HepG2 (cell line): ENCODE data around the gene NFATC4. TPM values are rescaled to one million over a fixed set of nuclear protein-coding genes. Genes with fewer than 3 reads are reported as not detected.

Experiments used
- ATAC-seq: fragments of 200-7000 bp; cut with Tn5 transposase; 3 replicates; pipeline ENCODE4 v1.9.1; 2020; ENCODE audit warnings: mild to moderate bottlenecking, moderate library complexity
- BruUV-seq: library from RNA; stranded (reverse); fragments of 400-500 nt; replicated peaks from 2 replicates; lab custom pipeline; 2021; lab: Mats Ljungman, UMichigan
- CTCF ChIA-PET: fragments of 300-600 bp; formaldehyde crosslinking; extraction: SDS; loops from one replicate; lab custom pipeline; 2021; ENCODE audit warnings: low total read pairs, inconsistent platforms, low intra/inter-chr PET ratio; lab: Yijun Ruan, JAX
- POLR2A ChIA-PET: fragments of 350-600 bp; sonication (Branson Sonifier 250); formaldehyde crosslinking; loops from one replicate; lab custom pipeline; 2020; ENCODE audit warnings: antibody characterized with exemption, inconsistent platforms; lab: Yijun Ruan, JAX
- DNase-seq: peaks from one replicate; pipeline ENCODE4 v3.0.0-alpha.2; 2015; ENCODE audit warnings: low spot score
- FAIRE-seq: peaks from 3 replicates; lab custom pipeline; 2011; peaks lifted over from hg19 to GRCh38; lab: Jason Lieb, UNC
- H2AFZ ChIP-seq: one replicate; pipeline ENCODE4 v1.6.1; 2011; ENCODE audit warnings: low read length, inconsistent platforms
- H3K27ac ChIP-seq: fragments of 300-600 bp; 3 replicates; pipeline ENCODE4 v1.8.0; 2011; ENCODE audit warnings: mixed run types, mild to moderate bottlenecking, mixed read lengths, low read length, inconsistent platforms; ENCODE audit not compliant: insufficient read depth; ENCODE audit errors: extremely low read length
- H3K27me3 ChIP-seq, 2 experiments: fragments of 200-600 bp in 1 of 2; 2 replicates in 1 of 2; 3 replicates in 1 of 2; pipeline versions ENCODE4 v1.6.0 to v1.8.0; 2011; ENCODE audit warnings: low read length in 2 of 2, mild to moderate bottlenecking in 2 of 2, moderate library complexity in 2 of 2, inconsistent platforms in 1 of 2; ENCODE audit not compliant: insufficient read depth in 2 of 2, control insufficient read depth in 1 of 2
- H3K36me3 ChIP-seq, 2 experiments: fragments of 200-600 bp in 1 of 2; replicated peaks in 1 of 2; 2 replicates in 1 of 2; 3 replicates in 1 of 2; pipeline versions ENCODE4 v1.5.1 to v1.8.0; 2011; ENCODE audit warnings: low read length in 2 of 2, inconsistent platforms in 1 of 2; ENCODE audit not compliant: insufficient read depth in 2 of 2, control insufficient read depth in 1 of 2
- H3K4me1 ChIP-seq: 2 replicates; pipeline ENCODE4 v1.5.1; 2012; ENCODE audit warnings: low read length, inconsistent platforms; ENCODE audit not compliant: insufficient read depth
- H3K4me2 ChIP-seq: 2 replicates; pipeline ENCODE4 v1.6.0; 2011; ENCODE audit warnings: low read depth, low read length, inconsistent platforms
- H3K4me3 ChIP-seq, 3 experiments: fragments of 200-600 bp in 1 of 3; sonication (generic), shearing (Covaris generic) in 1 of 3; replicated peaks in 1 of 3; 2 replicates each; pipeline ENCODE4 v1.5.1; 2011 to 2016; ENCODE audit warnings: low read length in 3 of 3, inconsistent platforms in 2 of 3, low read depth in 2 of 3, mild to moderate bottlenecking in 2 of 3, control low read depth in 1 of 3, mixed read lengths in 1 of 3; ENCODE audit not compliant: insufficient read depth in 1 of 3
- H3K79me2 ChIP-seq: one replicate; pipeline ENCODE4 v1.6.1; 2011; ENCODE audit warnings: low read length, inconsistent platforms; ENCODE audit not compliant: insufficient read depth
- H3K9ac ChIP-seq: 2 replicates; pipeline ENCODE4 v1.6.0; 2011; ENCODE audit warnings: mild to moderate bottlenecking, low read depth, low read length, inconsistent platforms; ENCODE audit not compliant: insufficient read depth
- H3K9me3 ChIP-seq: 2 replicates; pipeline ENCODE4 v1.5.1; 2012; ENCODE audit warnings: mild to moderate bottlenecking, low read length
- H4K20me1 ChIP-seq: 2 replicates; pipeline ENCODE4 v1.6.0; 2011; ENCODE audit warnings: inconsistent platforms, mild to moderate bottlenecking, low read length, moderate library complexity; ENCODE audit not compliant: insufficient read depth
- ZFP90 ChIP-seq: sonication (generic); formaldehyde crosslinking; IDR thresholded peaks from 2 replicates; pipeline ENCODE4 v1.8.0; 2022; ENCODE audit warnings: missing genetic modification reagents, mild to moderate bottlenecking, inconsistent platforms, borderline replicate concordance
- ZNF652 ChIP-seq: IDR thresholded peaks from 2 replicates; pipeline ENCODE4 v1.6.1; 2016; ENCODE audit warnings: low read depth, borderline replicate concordance
- WGBS: methylation state at CpG from one replicate; pipeline ENCODE4 v1.1.6; 2017; ENCODE audit warnings: low lambda C conversion rate; 5-methylcytosine and 5-hydroxymethylcytosine counted together
- in situ Hi-C: cut with HindIII; loops from 2 replicates; pipeline ENCODE4 v1.10.0; 2017; ENCODE audit warnings: low pct_unique_long_range_greater_than_20kb; ENCODE audit not compliant: extremely low pct_ligation_motif_present
- intact Hi-C: fragments of 100-400 bp; cut with micrococcal nuclease; formaldehyde crosslinking; loops from one replicate; pipeline ENCODE4 v1.10.0; 2022; ENCODE audit not compliant: unreplicated experiment
- polyA plus RNA-seq, 8 experiments: library from polyadenylated mRNA; depleted of rRNA in 3 of 8; stranded (reverse) in 7 of 8; unstranded in 1 of 8; fragments of >200 nt; fragmentation: Illumina TruSeq in 4 of 8; extraction: Trizol in 4 of 8; gene quantifications; 2 replicates each; pipeline versions ENCODE4 v1.2.1 to v1.2.3, GENCODE V29; 2011 to 2016; ENCODE audit warnings: low read depth in 4 of 8, missing spikeins in 1 of 8, mixed read lengths in 1 of 8; ENCODE audit not compliant: insufficient read depth in 1 of 8
- total RNA-seq, 5 experiments: library from RNA; depleted of rRNA; stranded (reverse); fragments of >200 nt; fragmentation: Illumina TruSeq; extraction: Trizol; gene quantifications; 2 replicates each; pipeline ENCODE4 v1.2.3, GENCODE V29; 2016; ENCODE audit warnings: low read depth in 1 of 5
- TF ChIP-seq, protein P1 (sequence below): sonication (generic); formaldehyde crosslinking; IDR thresholded peaks from 2 replicates; pipeline ENCODE4 v1.4.0; 2020; ENCODE audit warnings: missing genetic modification reagents

NFATC4 gene
- total and polyA plus RNA-seq, 2 of the 13 experiments (the other 11 are each of a cell fraction or from before 2014, with no cell fraction given) = 0.04 to 0.15 TPM

DNA sequence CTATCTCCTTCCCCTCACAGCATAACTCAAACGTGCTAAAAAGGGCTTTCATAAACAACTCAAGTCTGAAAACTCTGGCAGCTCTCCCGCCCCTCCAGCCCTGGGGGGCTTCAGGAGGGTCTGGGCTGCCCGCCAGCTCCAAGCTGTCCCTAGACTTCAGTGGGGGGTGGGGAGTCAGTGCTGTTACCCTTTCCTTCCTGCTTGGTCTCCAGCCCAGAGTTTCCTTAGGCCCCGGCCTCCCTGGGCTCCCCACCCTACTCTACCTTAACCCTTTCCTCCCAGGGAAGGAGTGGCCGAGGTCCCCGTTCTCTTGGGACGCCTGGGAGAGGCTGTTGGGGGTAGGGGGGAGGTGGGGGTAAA lies 30.3 kb downstream of the NFATC4 start:
- intact Hi-C loops (loop anchor here (2.0 kb wide), 1 partner anchor 33 kb away; no protein-coding TSS in a partner anchor), in situ Hi-C loops (no loop called here)
- no peak for DNase-seq
- H3K4me3 ChIP-seq = peak overlapping the region; percentile 12 to 74 (median 62); a peak in 4 of 6 replicates
- H3K27ac ChIP-seq = no peak overlapping the region
- H3K27me3 ChIP-seq = peaks cover 15 to 62% of the 10 kb centered on the region in 2 experiments
- no peaks in the 10 kb centered on the region for H3K9me3 ChIP-seq
- H2AFZ ChIP-seq = peak overlapping the region; percentile 0
- TF ChIP-seq ZFP90 (CRISPR knock-in tag) (no peak), ZNF652 (CRISPR knock-in tag) (peak; percentile 91)
- TF ChIP-seq, protein P1, sequence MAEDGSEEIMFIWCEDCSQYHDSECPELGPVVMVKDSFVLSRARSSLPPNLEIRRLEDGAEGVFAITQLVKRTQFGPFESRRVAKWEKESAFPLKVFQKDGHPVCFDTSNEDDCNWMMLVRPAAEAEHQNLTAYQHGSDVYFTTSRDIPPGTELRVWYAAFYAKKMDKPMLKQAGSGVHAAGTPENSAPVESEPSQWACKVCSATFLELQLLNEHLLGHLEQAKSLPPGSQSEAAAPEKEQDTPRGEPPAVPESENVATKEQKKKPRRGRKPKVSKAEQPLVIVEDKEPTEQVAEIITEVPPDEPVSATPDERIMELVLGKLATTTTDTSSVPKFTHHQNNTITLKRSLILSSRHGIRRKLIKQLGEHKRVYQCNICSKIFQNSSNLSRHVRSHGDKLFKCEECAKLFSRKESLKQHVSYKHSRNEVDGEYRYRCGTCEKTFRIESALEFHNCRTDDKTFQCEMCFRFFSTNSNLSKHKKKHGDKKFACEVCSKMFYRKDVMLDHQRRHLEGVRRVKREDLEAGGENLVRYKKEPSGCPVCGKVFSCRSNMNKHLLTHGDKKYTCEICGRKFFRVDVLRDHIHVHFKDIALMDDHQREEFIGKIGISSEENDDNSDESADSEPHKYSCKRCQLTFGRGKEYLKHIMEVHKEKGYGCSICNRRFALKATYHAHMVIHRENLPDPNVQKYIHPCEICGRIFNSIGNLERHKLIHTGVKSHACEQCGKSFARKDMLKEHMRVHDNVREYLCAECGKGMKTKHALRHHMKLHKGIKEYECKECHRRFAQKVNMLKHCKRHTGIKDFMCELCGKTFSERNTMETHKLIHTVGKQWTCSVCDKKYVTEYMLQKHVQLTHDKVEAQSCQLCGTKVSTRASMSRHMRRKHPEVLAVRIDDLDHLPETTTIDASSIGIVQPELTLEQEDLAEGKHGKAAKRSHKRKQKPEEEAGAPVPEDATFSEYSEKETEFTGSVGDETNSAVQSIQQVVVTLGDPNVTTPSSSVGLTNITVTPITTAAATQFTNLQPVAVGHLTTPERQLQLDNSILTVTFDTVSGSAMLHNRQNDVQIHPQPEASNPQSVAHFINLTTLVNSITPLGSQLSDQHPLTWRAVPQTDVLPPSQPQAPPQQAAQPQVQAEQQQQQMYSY (CRISPR knock-in tag) = peak; percentile 89
- TF ChIP-seq, all 625 proteins: peak for 2
- WGBS = 6% methylated on average over 7 of the region's 7 CpGs
- FAIRE-seq = no peak
- Histone ChIP-seq H3K79me2 (no peaks in the 10 kb centered on the region), H3K4me1 (peaks cover 43% of the 10 kb centered on the region), H4K20me1 (no peaks in the 10 kb centered on the region), H3K36me3 (no peaks in the 10 kb centered on the region), H3K9ac (no peak overlapping the region), H3K4me2 (peak overlapping the region; percentile 83)
- POLR2A ChIA-PET = interaction anchor here (0.6 to 3.3 kb wide), 7 partner anchors 11 to 33 kb away, joined by 3 to 17 read pairs (median 3); partner anchors contain the start of genes CBLN3 and KHNYN
- peak; percentile 4 for ATAC-seq
- BruUV-seq = no TSS peak
- CTCF ChIA-PET = no interaction called here
